Lower leg skin (tissue), 3 donors: ENCODE measurements around the gene ZFHX3.

Experiments used
- POLR2A ChIP-seq, 2 donors: fragments of 450-650 bp; IDR thresholded peaks; one replicate each; pipeline ENCODE4 v1.6.1; 2016 to 2017; ENCODE audit warnings: antibody characterized with exemption in 2 of 2, mild to moderate bottlenecking in 1 of 2, moderate library complexity in 1 of 2
- TF ChIP-seq, protein P1 (sequence below), 3 donors: fragments of 450-650 bp; IDR thresholded peaks; one replicate each; pipeline ENCODE4 v1.5.1; 2016; ENCODE audit warnings: antibody characterized with exemption in 3 of 3, mild to moderate bottlenecking in 3 of 3, moderate library complexity in 2 of 3

DNA sequence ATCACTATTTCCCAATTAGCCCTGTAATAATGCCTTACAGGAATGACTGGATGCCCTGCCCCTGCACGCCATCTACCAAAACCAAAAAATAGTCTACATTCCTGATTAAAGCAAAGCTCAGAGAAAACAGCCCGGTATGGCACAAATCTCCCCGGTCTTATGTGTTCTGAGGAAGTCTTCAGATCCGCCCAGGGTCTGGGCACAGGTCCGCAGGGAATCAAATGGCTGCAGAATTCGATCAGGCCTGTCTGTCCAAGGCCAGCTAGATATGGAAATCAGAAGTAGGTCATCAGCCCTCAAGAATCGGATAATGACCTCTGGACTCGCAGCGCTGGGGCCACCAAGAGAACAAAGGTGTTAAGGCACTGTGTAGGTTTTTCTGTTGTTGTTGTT lies 171.0 kb downstream of the ZFHX3 start:
- TF ChIP-seq POLR2A (IDR thresholded peaks at IDR 0.05) = no peak
- TF ChIP-seq, protein P1, sequence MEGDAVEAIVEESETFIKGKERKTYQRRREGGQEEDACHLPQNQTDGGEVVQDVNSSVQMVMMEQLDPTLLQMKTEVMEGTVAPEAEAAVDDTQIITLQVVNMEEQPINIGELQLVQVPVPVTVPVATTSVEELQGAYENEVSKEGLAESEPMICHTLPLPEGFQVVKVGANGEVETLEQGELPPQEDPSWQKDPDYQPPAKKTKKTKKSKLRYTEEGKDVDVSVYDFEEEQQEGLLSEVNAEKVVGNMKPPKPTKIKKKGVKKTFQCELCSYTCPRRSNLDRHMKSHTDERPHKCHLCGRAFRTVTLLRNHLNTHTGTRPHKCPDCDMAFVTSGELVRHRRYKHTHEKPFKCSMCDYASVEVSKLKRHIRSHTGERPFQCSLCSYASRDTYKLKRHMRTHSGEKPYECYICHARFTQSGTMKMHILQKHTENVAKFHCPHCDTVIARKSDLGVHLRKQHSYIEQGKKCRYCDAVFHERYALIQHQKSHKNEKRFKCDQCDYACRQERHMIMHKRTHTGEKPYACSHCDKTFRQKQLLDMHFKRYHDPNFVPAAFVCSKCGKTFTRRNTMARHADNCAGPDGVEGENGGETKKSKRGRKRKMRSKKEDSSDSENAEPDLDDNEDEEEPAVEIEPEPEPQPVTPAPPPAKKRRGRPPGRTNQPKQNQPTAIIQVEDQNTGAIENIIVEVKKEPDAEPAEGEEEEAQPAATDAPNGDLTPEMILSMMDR (IDR thresholded peaks at IDR 0.05) = no peak
